Measurements from ENCODE around the gene TRIM41. TPM values are rescaled to one million over a fixed set of nuclear protein-coding genes. Genes with fewer than 3 reads are reported as not detected.

The TRIM41 gene
- total RNA-seq, 4 donors from 2014 or later: 9.7 to 17.6 (median 12.1) TPM

- Histone ChIP-seq H3K36me3 (no peaks in the 10 kb centered on the region), H3K27ac (no peak overlapping the region), H3K27me3 (no peaks in the 10 kb centered on the region), H3K9me3 (no peaks in the 10 kb centered on the region), H3K4me1 (peaks cover 0 to 7% (median 0%) of the 10 kb centered on the region in 3 donors), H3K4me3 (no peak overlapping the region)
- 84 to 89% methylated on average over 5 to 8 of the region's 12 CpGs for WGBS, 2 donors (ENCODE audit: low coverage in 1 of 2)
- TF ChIP-seq POLR2AphosphoS5 (IDR thresholded peaks at IDR 0.05) (no peak), EP300 (IDR thresholded peaks at IDR 0.05) (no peak)
- TF ChIP-seq, protein P1, sequence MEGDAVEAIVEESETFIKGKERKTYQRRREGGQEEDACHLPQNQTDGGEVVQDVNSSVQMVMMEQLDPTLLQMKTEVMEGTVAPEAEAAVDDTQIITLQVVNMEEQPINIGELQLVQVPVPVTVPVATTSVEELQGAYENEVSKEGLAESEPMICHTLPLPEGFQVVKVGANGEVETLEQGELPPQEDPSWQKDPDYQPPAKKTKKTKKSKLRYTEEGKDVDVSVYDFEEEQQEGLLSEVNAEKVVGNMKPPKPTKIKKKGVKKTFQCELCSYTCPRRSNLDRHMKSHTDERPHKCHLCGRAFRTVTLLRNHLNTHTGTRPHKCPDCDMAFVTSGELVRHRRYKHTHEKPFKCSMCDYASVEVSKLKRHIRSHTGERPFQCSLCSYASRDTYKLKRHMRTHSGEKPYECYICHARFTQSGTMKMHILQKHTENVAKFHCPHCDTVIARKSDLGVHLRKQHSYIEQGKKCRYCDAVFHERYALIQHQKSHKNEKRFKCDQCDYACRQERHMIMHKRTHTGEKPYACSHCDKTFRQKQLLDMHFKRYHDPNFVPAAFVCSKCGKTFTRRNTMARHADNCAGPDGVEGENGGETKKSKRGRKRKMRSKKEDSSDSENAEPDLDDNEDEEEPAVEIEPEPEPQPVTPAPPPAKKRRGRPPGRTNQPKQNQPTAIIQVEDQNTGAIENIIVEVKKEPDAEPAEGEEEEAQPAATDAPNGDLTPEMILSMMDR (IDR thresholded peaks at IDR 0.05): no peak
- no peak for ATAC-seq
These were observed 24.9 kb upstream of the TRIM41 start for GRCh38 chr5:181198106-181198685.

GRCh38 chr5:181198905-181199519 lies 24.1 kb upstream of the TRIM41 start:
- no peak for ATAC-seq
- H3K4me3 ChIP-seq: no peak overlapping the region
- no peaks in the 10 kb centered on the region for H3K36me3 ChIP-seq
- H3K4me1 ChIP-seq: peaks cover 0 to 12% (median 0%) of the 10 kb centered on the region in 3 donors
- TF ChIP-seq EP300 (IDR thresholded peaks at IDR 0.05) (no peak), POLR2AphosphoS5 (IDR thresholded peaks at IDR 0.05) (no peak), POLR2A (IDR thresholded peaks at IDR 0.05) (no peak)
- TF ChIP-seq, protein P1 (IDR thresholded peaks at IDR 0.05): no peak
- no peak overlapping the region for H3K27ac ChIP-seq
- no peaks in the 10 kb centered on the region for H3K27me3 ChIP-seq
- no peaks in the 10 kb centered on the region for H3K9me3 ChIP-seq
- 66 to 80% methylated on average over 1 to 7 of the region's 9 CpGs for WGBS, 2 donors (ENCODE audit: low coverage in 1 of 2)

DNA sequence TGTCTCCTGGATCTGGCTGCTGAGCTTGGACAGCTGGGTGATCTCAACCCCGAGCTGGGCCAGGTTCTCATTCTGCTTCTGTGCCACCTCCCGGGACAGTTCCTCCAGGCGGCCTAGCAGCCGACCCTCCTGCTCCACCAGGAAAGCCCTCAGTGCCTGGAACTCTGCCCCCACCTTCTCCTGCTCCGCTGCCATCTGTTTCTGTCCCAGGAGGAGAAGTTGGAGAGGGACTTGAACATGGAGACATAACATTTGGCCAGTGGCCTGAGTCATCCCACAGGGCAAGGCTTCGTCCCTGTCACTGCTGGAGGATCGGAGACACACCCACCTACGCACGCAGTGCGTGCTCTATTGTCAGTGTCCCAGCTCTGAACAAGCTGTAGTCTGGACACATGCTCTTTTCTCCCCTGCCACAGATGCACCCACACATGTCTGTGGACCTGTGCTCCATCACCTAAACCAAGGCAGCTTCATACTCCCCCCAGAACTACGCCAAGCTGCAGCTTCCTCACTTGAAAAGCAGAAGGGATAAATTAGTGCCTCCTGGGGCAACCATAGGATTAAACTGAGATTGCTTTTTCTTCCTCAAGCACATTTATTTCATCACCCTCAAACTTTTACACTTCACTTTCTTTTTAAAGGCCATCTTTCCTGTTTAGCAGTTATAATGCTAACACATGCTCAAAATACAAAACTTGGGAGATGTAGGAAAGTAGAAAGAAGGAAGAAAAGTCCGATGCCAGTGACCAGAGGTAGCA lies 23.0 kb upstream of the TRIM41 start:
- ATAC-seq: no peak
- H3K4me3 ChIP-seq: no peak overlapping the region
- H3K27me3 ChIP-seq: no peaks in the 10 kb centered on the region
- no peaks in the 10 kb centered on the region for H3K36me3 ChIP-seq
- peaks cover 0 to 19% (median under 1%) of the 10 kb centered on the region in 3 donors for H3K4me1 ChIP-seq
- no peak overlapping the region for H3K27ac ChIP-seq
- TF ChIP-seq POLR2A (IDR thresholded peaks at IDR 0.05): no peak
- TF ChIP-seq, protein P1 (IDR thresholded peaks at IDR 0.05): no peak
- TF ChIP-seq POLR2AphosphoS5 (IDR thresholded peaks at IDR 0.05): no peak
- no peak for TF ChIP-seq EP300 (IDR thresholded peaks at IDR 0.05)
- H3K9me3 ChIP-seq: no peaks in the 10 kb centered on the region
- WGBS, 2 donors (ENCODE audit: low coverage in 1 of 2): 80 to 88% methylated on average over 6 to 10 of the region's 12 CpGs

GRCh38 chr5:181200816-181201215 lies 22.3 kb upstream of the TRIM41 start:
- TF ChIP-seq POLR2AphosphoS5 (IDR thresholded peaks at IDR 0.05) (no peak), POLR2A (IDR thresholded peaks at IDR 0.05) (no peak), EP300 (IDR thresholded peaks at IDR 0.05) (no peak)
- TF ChIP-seq, protein P1 (IDR thresholded peaks at IDR 0.05): no peak
- Histone ChIP-seq H3K36me3 (no peaks in the 10 kb centered on the region), H3K9me3 (no peaks in the 10 kb centered on the region), H3K27me3 (no peaks in the 10 kb centered on the region), H3K27ac (no peak overlapping the region), H3K4me3 (no peak overlapping the region), H3K4me1 (peaks cover 0 to 27% (median 8%) of the 10 kb centered on the region in 3 donors)
- WGBS, 2 donors (ENCODE audit: low coverage in 1 of 2): 60 to 90% methylated on average over 1 to 2 of the region's 4 CpGs
- no peak for ATAC-seq
